Panc1 (cell line): ENCODE measurements around the gene DGKG.

Source experiments
- CTCF ChIP-seq: fragments of 450-650 bp; IDR thresholded peaks from 2 replicates; pipeline ENCODE4 v1.5.1; 2017; ENCODE audit warnings: mild to moderate bottlenecking
- POLR2AphosphoS5 ChIP-seq: IDR thresholded peaks from 2 replicates; pipeline ENCODE4 v1.6.1; 2012; ENCODE audit warnings: mild to moderate bottlenecking, low read depth, low read length, moderate library complexity
- REST ChIP-seq, 2 experiments: IDR thresholded peaks; 2 replicates each; pipeline ENCODE4 v1.6.1; 2011 to 2012; ENCODE audit warnings: low read depth in 2 of 2, control low read depth in 1 of 2, low read length in 1 of 2, mild to moderate bottlenecking in 1 of 2, moderate library complexity in 1 of 2; ENCODE audit not compliant: insufficient read depth in 1 of 2
- SIN3A ChIP-seq: IDR thresholded peaks from 2 replicates; pipeline ENCODE4 v1.6.1; 2012; ENCODE audit warnings: low read depth, mild to moderate bottlenecking, low read length, moderate library complexity, borderline replicate concordance; ENCODE audit not compliant: insufficient read depth
- TCF7L2 ChIP-seq: IDR thresholded peaks from 2 replicates; pipeline ENCODE4 v1.6.1; 2011; ENCODE audit warnings: mild to moderate bottlenecking, low read depth, low read length, inconsistent platforms

- TF ChIP-seq CTCF (no peak), POLR2AphosphoS5 (no peak), TCF7L2 (no peak), REST (IDR thresholded peaks at IDR 0.05; ENCODE audit: insufficient read depth in 1 of 2, low read depth in 2 of 2, low read length in 1 of 2) (no peak), SIN3A (no peak)
Measured at GRCh38 chr3:186171521-186171920, 190.5 kb downstream of the DGKG start.
